HG02678 (cell line): ENCODE data around the gene STUM.
"Not testable (repeated sequence)": the region's sequence is repeated elsewhere in the genome, so short reads cannot be mapped to it uniquely, and the experiment has no call there.

Experiments used
- ATAC-seq: cut with Tn5 transposase; IDR thresholded peaks from one replicate; pipeline ENCODE4 v1.9.1; 2021; ENCODE audit warnings: mild to moderate bottlenecking, moderate library complexity; ENCODE audit not compliant: unreplicated experiment

The STUM gene

GRCh38 chr1:226548256-226549093, at the start of gene STUM:
Gene STUM (plus strand): TSS chr1:226548764. CDS start chr1:226548905, 141 bp downstream.
- no peak for ATAC-seq

GRCh38 chr1:226499699-226500098, 48.9 kb upstream of the STUM start:
- ATAC-seq: not testable (repeated sequence)

- ATAC-seq: no peak
Measured at GRCh38 chr1:226506021-226506420, 42.5 kb upstream of the STUM start.

GRCh38 chr1:226506921-226507320, 41.6 kb upstream of the STUM start:
- ATAC-seq: no peak

DNA sequence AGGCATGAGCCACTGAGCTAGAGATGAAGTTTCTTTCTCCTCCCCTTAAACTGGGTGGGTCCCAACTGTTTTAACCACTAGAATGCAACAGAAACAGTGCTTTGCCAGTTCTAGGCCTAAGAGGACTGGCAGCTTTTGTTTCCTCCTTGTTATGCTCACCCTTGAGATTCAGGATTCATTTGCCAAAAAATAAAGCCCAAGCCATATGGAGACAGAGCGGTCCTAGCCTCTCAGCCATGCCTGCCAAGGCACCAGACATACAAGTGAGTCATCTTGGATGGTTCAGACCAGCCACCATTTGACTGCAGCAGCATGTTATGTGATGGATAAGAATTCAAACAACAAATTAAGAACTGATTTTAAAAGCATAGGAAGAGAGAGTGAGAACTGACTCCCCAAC, 38.1 kb upstream of the STUM start:
- ATAC-seq: no peak

DNA sequence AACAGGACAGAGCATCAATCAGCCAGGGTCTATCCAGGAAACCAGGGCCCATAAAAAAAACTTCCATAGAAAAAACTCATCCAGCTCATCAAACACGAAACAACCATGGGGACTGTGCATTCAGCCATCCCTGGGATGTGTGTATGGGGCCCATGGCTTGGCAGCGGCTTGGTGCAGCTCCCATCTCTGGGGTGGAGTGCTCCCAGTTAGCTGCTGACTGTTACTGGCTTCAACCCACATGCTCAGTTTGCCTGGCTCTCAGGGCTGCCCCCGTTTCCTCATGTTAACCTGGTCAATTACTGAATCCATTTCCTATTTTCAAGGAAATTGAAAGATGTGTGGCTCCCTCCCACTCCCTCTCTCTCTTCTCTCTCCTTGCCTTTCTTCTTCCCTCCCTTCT, 37.3 kb upstream of the STUM start:
- ATAC-seq: no peak

- no peak for ATAC-seq
Measured at GRCh38 chr1:226512076-226512728, 36.4 kb upstream of the STUM start.

DNA sequence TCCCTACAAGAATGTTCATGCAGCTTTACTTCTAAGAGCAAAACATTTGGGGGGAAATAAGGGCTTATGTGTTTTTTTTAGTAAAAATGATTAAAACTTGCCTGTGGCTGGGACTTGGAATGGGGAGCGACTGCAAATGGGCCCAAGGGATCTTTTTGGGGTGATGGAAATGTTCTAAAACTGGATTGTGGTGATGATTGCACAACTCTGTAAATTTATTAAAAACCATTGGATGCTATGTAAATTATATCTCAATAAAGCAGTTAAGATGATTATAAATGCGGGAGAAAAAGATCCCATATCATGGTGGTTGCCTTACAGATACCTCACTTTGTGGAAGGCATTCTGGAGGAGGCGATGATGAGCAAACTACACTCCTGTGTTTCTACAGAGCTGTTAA, 30.2 kb upstream of the STUM start:
- ATAC-seq: no peak

DNA sequence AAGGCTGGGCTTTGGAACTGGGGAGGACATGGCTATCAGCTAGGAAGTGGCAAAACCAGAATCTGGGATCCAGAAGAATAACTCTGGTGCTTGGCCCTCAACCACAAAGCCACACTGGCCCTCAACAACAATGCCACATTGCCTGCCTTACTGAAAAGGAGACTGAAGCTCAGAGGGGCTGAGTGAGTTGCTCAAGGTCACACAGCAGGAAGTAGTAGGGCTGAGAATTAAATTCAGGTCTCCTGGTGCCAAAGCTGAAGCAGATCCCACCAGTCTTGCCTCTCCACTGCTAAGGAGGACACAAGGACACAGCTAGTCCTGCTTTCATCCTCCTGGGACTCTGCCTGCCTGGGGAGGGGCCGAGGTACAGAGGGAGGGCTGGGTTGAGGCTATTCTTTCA, 29.4 kb upstream of the STUM start:
- no peak for ATAC-seq

DNA sequence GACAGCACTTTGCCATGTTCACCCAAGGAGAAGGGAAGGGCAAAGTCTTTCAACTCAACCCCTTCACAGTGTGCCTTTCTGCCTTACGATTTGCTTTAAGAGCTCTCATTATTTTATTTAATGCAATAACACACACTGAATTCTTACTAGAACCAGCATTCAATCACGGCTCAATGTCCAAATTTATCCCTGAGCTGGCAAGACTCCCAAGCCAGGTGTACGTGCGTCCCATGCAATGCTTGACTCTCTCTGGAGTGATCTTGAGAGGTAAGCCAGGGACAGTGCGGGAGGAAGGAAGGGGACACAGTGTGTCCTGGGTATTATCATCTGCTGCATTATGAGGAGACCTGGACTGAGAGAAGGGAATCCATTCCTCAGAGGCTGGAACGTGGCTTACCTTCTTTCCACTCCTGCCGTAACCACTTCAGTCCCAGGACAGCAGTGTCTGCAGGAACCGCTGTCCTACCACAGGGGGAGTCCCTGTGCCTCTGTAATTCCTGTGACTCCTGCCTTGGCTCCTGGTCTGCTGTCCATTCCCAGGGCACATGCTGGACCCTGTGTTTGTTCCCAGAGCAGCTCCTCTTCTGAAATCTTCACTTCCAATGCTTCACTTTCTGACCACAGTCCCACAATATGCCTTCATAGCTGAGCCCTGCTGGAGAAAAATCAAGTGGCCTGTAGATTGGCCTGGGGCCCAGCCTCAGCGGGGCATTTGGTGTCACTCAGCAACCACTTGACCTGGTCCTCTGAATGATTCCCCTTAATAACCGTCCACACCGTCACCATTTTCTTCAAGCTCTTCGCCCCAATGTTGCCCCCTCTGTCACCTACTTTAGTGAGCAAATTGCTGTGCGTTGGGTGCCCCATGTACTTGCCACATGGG, 28.6 kb upstream of the STUM start:
- no peak for ATAC-seq

GRCh38 chr1:226520640-226521355, 27.8 kb upstream of the STUM start:
- ATAC-seq: no peak

GRCh38 chr1:226523646-226524406, 24.7 kb upstream of the STUM start:
- no peak for ATAC-seq

DNA sequence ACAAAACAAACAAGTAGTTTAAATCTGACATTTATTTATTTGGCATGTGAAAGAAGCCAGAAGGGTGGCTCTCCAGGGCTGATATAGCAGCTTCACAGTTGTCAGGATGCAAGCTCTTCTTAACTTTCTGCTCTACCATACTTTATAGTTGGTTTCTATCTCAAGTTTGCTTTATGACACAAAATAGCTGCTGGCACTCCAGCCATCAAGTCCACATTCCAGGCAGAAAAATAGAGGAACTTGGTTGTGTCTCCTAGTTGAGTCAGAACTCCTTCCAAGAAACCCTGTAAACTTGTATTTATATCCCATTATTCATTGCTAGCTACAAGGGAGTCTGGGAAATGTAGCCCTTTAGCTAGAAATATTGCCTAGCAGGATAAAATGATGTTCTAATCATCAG, 24.0 kb upstream of the STUM start:
- ATAC-seq: no peak

- ATAC-seq: no peak
Measured at GRCh38 chr1:226525750-226526149, 22.8 kb upstream of the STUM start.

DNA sequence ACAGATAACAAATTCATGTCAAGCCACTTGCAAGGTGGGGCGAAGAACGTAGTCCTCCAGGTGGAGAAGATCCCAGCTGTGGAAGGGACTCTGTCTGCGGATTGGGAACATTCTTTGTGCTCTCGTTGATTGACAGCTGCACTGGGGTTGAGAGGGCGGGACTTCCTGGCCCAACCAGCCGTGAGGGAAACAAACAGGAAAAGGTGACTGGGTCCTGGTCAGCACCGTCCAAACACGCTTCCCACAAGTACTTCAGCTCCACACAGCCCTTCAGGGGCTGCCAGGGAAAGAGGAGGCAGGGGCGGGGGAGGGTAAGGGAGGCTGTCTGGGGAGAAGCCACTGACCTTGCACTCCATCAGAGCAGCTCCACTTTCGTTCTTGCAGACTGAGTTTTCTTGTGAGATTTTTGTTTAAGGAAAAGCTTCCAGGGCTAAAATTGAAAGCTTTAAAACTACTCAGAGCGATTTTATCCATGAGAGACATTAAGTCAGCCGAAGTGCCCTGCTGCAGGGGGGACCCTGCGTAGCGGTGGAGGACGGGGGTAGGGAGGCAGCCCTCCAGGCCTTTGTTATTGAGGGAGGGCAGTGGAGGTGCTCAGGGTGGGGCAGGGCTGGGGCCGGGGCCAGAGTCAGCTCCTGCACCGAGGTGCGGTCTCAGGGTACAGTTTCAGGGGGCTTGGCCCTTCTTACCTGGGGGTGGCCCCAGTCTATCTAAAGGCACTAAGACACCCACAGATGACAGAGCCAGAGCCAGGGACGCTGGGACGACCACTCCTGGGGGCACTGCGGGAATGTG, 21.6 kb upstream of the STUM start:
- no peak for ATAC-seq

- no peak for ATAC-seq
Measured at GRCh38 chr1:226529891-226530290, 18.7 kb upstream of the STUM start.

DNA sequence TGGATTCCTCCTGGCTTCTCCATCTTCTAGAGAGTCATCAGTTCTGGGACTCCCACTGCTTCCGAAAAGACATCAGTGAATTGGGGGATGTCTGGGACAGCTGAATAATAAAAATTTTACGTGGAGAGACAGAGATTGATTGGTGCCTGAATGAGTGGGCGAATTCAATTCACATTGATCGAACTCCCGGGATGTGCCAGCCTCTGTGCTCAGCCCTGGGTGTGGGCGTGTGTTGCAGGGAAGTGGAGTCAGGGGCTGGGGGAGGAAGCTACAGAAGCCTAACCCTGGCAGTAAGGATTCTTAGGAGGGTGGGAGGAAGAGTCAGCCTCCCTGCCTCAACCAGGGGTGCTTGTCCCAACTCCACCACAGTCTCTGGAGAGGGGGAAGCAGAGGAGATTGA, 18.0 kb upstream of the STUM start:
- ATAC-seq: no peak

DNA sequence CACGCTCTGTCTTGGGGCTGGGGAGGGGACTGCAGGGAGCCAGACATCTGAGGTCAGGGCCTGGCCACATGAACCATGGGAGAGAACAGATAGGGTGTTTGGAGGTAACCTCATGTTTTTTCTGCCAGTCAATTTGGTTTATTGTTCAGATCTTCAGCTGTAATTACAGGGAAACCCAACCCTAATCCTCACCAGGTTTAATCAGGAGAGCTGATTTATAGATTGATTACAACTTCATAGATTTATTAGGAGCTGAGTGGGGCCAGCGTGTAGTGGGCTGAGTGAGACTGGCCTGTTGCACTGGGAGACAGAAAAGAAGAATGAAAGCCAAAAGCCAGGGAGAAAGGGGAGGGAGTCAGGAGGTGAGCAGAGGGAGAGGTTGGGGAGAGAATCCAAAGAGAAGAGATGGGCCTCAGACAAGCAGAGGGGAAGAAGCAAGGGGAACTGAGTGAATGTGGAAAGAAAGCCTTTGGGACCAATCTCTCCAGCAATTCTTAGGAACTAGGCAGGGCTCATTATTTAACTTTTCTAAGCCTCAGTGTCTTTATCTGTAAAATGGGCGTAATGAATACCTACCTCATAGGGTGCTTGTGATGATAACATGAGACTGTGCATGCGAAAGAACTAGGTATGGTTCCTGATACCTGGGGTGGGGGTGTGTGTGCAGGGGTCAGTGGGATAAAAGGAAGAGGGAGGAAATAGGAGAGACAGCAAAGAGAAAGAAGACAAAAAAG, 17.0 kb upstream of the STUM start:
- no peak for ATAC-seq

DNA sequence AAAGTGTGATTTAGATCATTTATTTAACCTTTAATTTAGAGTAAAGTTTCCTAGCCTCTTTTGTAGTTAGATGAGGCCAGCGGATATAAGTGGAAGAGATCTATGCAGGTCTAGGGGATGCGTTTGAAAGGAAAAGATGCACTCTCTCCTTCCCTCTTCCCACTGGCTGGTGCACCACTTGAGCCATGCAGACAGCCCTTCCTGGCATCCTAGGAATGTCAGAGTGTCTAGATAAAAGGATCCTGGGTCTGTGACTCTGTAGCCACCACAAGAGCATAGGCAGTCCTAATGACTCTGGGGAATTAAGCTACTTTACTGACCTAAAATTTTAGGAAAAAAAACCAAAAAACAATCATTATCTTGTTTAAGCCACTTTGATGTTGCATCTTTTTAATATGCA, 16.0 kb upstream of the STUM start:
- no peak for ATAC-seq
